Upper lobe of left lung (tissue), 4 donors: ENCODE measurements around the gene PRKCH.

Experiments
- POLR2A ChIP-seq, 4 donors: fragments of 450-650 bp; IDR thresholded peaks; one replicate each; pipeline ENCODE4 v1.5.1; 2016 to 2017; ENCODE audit warnings: antibody characterized with exemption in 4 of 4, mild to moderate bottlenecking in 2 of 4
- TF ChIP-seq, protein P1 (sequence below), 6 experiments: fragments of 450-650 bp in 4 of 6; fragments of 200-600 bp in 2 of 6; sonication (generic) in 2 of 6; IDR thresholded peaks; one replicate each; pipeline ENCODE4 v1.5.1; 2016 to 2019; ENCODE audit warnings: antibody characterized with exemption in 6 of 6

DNA sequence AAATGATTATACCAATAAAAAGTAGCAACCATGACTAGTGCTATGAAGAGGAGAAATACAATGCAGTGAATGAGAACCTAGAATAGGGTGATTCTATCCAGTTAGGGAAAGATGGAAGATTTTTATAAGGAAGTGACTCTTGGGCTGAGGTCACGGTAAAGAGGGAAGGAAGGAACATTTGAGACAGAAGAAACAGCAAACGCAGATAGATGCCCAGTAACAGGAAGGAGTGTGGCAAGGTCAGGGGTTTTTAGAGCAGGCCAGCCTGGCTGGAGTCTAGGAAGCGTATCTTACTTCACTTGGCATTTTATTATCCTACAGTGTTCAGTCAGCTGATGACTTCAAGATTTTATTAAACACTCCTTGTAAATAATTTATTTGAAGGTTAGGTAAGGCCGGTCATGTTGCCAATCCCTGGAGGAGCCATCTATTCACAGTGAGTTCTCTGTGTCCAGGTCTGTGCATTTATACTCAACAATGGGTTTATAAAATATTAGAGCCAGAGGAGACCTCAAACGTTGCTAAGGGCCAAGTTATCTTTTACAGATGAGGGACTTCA is 170.6 kb downstream of the PRKCH start:
- TF ChIP-seq, protein P1, sequence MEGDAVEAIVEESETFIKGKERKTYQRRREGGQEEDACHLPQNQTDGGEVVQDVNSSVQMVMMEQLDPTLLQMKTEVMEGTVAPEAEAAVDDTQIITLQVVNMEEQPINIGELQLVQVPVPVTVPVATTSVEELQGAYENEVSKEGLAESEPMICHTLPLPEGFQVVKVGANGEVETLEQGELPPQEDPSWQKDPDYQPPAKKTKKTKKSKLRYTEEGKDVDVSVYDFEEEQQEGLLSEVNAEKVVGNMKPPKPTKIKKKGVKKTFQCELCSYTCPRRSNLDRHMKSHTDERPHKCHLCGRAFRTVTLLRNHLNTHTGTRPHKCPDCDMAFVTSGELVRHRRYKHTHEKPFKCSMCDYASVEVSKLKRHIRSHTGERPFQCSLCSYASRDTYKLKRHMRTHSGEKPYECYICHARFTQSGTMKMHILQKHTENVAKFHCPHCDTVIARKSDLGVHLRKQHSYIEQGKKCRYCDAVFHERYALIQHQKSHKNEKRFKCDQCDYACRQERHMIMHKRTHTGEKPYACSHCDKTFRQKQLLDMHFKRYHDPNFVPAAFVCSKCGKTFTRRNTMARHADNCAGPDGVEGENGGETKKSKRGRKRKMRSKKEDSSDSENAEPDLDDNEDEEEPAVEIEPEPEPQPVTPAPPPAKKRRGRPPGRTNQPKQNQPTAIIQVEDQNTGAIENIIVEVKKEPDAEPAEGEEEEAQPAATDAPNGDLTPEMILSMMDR (IDR thresholded peaks at IDR 0.05), result no peak
- no peak for TF ChIP-seq POLR2A (IDR thresholded peaks at IDR 0.05)
